HG03457 (cell line): ENCODE measurements around the gene AHNAK.

Source experiments
- ATAC-seq: cut with Tn5 transposase; IDR thresholded peaks from one replicate; pipeline ENCODE4 v1.9.1; 2021; ENCODE audit warnings: moderate number of reproducible peaks; ENCODE audit not compliant: unreplicated experiment

Gene AHNAK

DNA sequence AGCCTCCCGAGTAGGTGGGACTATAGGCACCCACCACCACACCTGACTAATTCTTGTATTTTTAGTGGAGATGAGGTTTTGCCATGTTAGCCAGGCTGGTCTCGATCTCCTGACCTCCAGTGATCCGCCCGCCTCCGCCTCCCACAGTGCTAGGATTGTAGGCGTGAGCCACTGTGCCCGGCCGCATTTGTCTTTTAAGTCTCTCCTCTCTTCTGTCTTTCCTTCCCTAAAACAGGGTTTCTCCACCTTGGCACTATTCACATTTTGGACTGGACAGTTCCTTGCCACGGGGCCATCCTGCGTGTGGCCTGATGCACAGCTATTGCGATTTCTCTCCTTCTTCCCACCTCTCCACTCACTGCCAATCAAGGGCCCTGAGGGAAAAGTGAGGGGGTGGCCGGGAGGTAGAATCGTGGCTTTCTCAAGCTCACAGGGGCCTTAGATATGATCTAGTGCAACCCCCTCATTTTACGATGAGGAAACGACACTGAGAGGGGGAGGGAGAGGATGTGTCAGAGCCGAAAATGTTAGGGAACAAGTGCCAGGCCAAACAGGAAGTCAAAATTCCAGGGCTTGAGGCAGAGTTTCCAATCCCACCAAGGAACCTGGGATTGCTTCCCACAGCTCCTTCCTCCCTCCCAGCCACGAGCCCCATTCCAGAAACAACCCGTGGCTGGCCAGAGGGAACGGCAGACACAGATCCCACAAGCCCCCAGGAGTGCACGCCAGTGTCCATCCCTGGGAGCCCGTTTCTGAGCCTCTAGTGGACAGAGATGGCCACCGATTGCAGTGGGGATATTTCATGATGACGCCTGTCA lies 106.6 kb downstream of the AHNAK start:
- ATAC-seq = no peak

GRCh38 chr11:62438641-62439040 lies 108.0 kb downstream of the AHNAK start:
- ATAC-seq = no peak

GRCh38 chr11:62437616-62438015 lies 109.0 kb downstream of the AHNAK start:
- ATAC-seq = no peak

- no peak for ATAC-seq
Observed at GRCh38 chr11:62435846-62436660, 110.6 kb downstream of the AHNAK start.

GRCh38 chr11:62433904-62434276 lies 112.7 kb downstream of the AHNAK start:
- ATAC-seq = no peak

DNA sequence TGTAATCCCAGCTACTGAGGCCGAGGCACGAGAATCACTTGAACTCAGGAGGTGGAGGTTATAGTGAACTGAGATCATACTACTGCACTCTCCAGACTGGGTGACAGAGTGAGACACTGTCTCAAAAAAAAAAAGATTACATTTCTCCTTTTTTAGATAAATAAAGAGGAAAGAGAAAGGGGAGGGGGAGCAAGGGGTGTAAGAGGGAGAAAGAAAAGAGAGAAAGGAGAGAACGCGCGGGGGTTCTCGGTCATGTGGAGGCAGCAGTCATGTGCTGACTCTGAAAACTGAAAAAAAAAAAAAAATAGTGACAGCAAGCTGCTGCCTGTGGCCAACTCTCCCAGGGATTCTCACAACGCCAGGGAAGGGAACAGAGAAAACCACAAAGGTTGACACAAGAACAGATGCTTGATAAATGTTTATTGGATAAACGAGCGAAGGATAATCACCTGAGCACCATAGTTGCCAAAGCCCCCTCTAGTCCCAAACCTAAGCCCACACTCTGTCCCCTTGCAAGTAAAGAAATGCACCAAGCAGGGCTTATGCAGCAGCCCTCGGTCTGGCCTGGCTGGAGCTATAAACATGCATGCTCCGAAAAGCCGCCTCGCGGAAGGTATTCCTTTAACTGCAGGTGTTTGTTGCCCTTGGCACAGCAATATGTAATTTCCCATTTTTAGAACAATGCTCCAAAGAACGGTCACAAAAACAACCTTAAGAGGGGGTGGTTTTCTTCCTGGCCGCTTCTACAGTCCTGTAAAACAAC lies 113.3 kb downstream of the AHNAK start:
- no peak for ATAC-seq

DNA sequence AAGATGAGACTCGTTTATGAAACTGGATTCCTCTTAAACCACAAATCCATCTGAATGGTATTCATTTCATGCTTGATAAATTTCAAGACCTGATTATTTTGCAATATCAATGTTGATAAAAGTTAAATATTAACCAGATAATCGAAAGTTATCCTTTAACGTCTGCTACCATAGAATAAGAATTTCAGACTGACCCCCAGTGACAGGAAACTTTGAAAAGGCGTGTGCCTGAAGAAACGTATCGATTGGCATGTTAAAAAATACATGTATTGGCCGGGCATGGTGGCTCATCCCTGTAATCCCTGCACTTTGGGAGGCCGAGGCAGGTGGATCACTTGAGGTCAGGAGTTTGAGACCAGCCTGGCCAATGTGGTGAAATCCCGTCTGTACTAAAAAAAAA lies 113.9 kb downstream of the AHNAK start:
- no peak for ATAC-seq

- ATAC-seq = no peak
Observed at GRCh38 chr11:62431171-62431901, 115.3 kb downstream of the AHNAK start.

GRCh38 chr11:62430425-62430824 lies 116.2 kb downstream of the AHNAK start:
- ATAC-seq = no peak

GRCh38 chr11:62428871-62429560 lies 117.6 kb downstream of the AHNAK start:
- no peak for ATAC-seq

DNA sequence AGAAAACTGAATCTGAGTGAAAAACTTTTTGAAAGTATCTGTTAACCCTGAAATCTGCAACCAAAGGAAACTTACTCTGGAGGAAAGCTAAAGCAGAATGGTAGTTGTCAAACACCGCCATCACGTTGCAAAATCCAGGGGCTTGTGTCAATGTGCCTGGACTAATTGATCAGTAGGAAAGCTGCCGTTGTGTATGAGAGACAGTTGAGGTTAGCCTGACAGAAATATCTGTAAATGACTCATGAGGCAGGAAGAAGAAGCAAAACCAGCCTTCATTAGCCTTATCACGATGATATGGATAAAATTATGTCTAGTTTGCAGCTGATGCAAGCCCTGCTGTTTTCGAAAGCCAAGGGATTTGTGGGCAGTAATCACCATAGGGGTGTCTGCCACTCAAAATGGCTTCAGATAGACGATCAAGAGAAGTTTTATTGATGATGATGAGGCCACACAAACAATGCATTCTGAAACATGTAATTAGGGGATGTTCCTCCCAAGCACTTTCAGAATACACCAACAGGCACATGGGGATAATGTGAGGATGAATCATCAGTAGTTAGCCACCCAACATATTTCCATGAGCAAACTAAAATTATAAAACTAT lies 118.9 kb downstream of the AHNAK start:
- ATAC-seq = no peak

DNA sequence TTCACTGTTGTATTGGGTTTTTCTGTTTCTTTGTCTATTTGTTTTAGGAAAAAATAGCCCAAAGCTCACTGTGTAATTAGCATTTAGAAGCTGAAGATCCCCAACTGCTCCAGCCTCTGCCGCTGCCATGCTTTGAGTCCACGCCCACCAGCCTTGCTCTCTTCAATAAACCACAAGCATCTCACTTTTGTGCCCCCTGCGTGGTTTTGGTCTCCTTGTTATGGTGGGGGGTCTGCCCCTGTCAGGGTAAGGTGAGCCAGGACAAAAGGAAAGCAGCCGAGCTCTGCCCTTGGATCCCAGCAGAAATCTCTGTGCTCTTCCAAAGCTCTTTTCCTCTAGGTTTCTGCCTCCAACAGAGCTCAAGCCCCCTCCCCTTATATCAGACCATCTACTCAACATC lies 123.6 kb downstream of the AHNAK start:
- no peak for ATAC-seq

- no peak for ATAC-seq
Observed at GRCh38 chr11:62421996-62422395, 124.6 kb downstream of the AHNAK start.

DNA sequence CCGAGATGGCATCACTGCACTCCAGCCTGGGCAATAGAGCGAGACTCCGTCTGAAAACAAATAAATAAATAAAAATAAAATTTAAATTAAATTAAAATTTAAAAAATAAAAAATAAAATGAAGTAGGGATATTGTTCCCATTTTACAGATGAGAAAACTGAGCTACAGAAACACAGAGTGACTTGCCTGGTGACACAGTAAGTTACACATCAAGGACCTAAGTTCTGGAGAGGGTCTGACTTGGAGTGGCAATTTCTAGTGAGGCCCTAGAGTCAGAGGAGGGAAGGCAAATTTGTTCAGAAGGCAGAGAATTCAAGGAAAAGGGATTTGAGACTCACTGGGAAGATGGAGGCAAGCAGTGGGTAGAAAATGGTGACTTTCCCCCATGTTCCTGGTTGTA lies 125.7 kb downstream of the AHNAK start:
- ATAC-seq = no peak

DNA sequence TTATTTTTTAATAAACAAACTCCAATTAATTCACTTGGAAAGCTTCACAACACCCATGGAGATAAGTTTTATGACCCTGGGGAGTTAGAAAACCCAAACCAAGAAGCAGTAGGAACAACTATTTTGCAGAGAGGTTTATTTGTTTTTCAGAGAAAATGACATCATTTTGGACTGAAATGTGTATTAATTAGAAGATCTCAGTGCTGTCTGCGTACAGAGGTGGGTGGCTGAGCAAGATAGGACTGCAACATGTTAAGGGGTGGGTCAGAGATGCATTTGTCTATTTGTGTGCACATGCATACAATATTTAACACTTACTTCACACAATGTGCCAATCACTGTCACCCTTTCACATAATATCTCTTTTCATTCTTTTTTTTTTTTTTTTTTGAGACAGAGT lies 126.7 kb downstream of the AHNAK start:
- no peak for ATAC-seq

DNA sequence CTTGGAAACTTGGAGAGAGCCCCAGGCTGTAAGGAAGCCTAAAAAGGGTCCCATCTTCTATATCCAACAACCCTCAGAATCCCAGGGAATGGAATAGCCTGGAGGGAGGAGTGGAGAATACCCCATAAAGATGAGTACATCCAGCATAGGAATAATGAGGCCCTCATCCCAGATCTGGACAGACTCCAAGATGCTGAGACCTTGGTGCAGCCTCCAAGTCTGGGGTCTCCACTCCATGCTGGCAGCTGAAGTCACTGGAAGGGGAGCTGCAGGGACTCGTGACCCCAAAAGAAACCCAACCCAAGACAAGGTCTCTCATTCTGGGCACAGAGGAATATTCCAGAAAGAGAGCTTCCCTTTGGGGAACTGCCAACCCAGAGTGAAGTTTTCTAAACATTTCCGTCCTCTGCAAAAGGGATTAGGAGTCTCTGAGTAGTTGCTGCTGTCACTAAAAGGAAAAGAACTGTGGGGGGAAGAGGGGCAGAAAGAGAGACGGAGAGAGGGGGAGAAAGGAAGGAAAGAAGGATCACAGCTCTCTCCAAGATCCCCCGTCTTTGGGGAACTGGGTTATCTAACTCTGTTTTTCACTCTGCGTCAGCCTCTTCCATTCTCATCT lies 127.2 kb downstream of the AHNAK start:
- ATAC-seq = no peak

- ATAC-seq = no peak
Observed at GRCh38 chr11:62418733-62419132, 127.9 kb downstream of the AHNAK start, which contains the start of gene SCGB1A1. Gene SCGB1A1 (plus strand): TSS chr11:62419033. CDS start chr11:62419096, 63 bp downstream.

- no peak for ATAC-seq
Observed at GRCh38 chr11:62418136-62418535, 128.5 kb downstream of the AHNAK start.

DNA sequence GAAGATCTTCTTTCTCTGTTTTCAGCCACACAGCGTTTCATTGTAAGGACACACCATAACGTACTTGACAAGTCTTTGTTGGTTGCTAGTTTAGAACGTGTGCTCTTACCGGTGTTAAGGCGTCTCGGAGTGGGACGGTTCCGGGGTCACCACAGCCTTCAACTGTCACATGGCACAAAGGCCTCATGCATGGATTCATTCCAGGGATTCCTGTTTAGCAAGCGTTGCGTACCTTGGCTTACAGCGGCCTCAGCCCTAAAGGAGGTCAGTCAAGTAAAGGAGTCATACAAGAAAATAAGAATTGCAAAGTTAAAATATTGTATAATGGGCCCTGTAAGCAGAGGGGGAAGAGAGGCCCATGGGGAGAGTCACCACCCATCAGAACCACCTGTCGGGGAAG lies 130.0 kb downstream of the AHNAK start:
- ATAC-seq = no peak
